Heart right ventricle (tissue), 16 donors: ENCODE data around the gene ANK3. TPM values are rescaled to one million over a fixed set of nuclear protein-coding genes. Genes with fewer than 3 reads are reported as not detected.

Experiments
- ATAC-seq, 8 donors: fragments of 200-7000 bp; cut with Tn5 transposase; one replicate each; pipeline ENCODE4 v1.9.1; 2020; ENCODE audit warnings: mild to moderate bottlenecking in 8 of 8, moderate library complexity in 8 of 8, moderate number of reproducible peaks in 1 of 8
- DNase-seq, 2 donors: peaks; one replicate each; pipeline ENCODE4 v3.0.0-alpha.2; 2020
- H3K27ac ChIP-seq, 10 donors: fragments of 200-600 bp; sonication (generic) in 2 of 10; one replicate each; pipeline versions ENCODE4 v1.5.0 to v1.8.0; 2020 to 2022; ENCODE audit warnings: mild to moderate bottlenecking in 3 of 10
- H3K27me3 ChIP-seq, 7 donors: fragments of 200-600 bp; one replicate each; pipeline ENCODE4 v1.8.0; 2021 to 2022; ENCODE audit warnings: mild to moderate bottlenecking in 2 of 7
- H3K36me3 ChIP-seq, 9 donors: fragments of 200-600 bp; sonication (generic) in 1 of 9; one replicate each; pipeline versions ENCODE4 v1.5.0 to v1.8.0; 2020 to 2022; ENCODE audit warnings: mild to moderate bottlenecking in 2 of 9
- H3K4me1 ChIP-seq, 9 donors: fragments of 200-600 bp; sonication (generic) in 1 of 9; one replicate each; pipeline versions ENCODE4 v1.5.0 to v1.8.0; 2020 to 2022; ENCODE audit warnings: mild to moderate bottlenecking in 4 of 9
- H3K4me3 ChIP-seq, 10 donors: fragments of 200-600 bp; sonication (generic) in 2 of 10; one replicate each; pipeline versions ENCODE4 v1.5.0 to v1.8.0; 2020 to 2022; ENCODE audit warnings: mild to moderate bottlenecking in 7 of 10, moderate library complexity in 2 of 10
- H3K9me3 ChIP-seq, 11 donors: fragments of 200-600 bp in 10 of 11; sonication (generic) in 2 of 11; one replicate each; pipeline versions ENCODE4 v1.5.0 to v1.8.0; 2013 to 2022; ENCODE audit warnings: mild to moderate bottlenecking in 2 of 11, control low read depth in 1 of 11, moderate library complexity in 1 of 11
- CTCF ChIP-seq, 9 donors: fragments of 200-600 bp; sonication (generic) in 2 of 9; IDR thresholded peaks; one replicate each; pipeline versions ENCODE4 v1.5.0 to v1.8.0; 2021 to 2022; ENCODE audit warnings: antibody characterized with exemption in 9 of 9, mild to moderate bottlenecking in 5 of 9, moderate library complexity in 1 of 9
- WGBS, 2 donors: extraction: QIAGEN DNeasy Blood & Tissue Kit; methylation state at CpG; one replicate each; pipeline ENCODE4 v1.1.7; 2013; ENCODE audit warnings: inconsistent platforms in 1 of 2; 5-methylcytosine and 5-hydroxymethylcytosine counted together
- intact Hi-C, 10 donors: fragments of 100-400 bp; cut with DNase I; formaldehyde crosslinking; loops; one replicate each; pipeline versions ENCODE4 v1.11.1 to v1.14.2; 2022
- polyA plus RNA-seq, 2 donors: library from polyadenylated mRNA; stranded (reverse); fragments of 200-250 nt; gene quantifications; one replicate each; pipeline ENCODE4 v1.2.3, GENCODE V29; 2013
- total RNA-seq, 10 donors: library from RNA; stranded (reverse); fragmentation: NEBNext Ultra II Directional in 3 of 10; extraction: Animal tissue kit (Norgen Biotek cat#: 25700) in 3 of 10; gene quantifications; one replicate each; pipeline versions ENCODE4 v1.2.1 to v1.2.4, GENCODE V29; 2021 to 2023
- donor health status: Arrhythmogenic right ventricular cardiomyopathy.
- donor health status: ischemic (EF 13 %, LVEDD 7.1; RV severe dilation, severe dysfunction).
- donor health status: healthy with polysubstance abuse.
- donor health status: DM: no; HTN: yes; CAD: no.
- donor health status: DM: no; HTN: no; CAD: no.
- donor health status: ischemic (EF 25% LVEDD 6.9; RV normal size, moderate dysfunction).
- donor health status: ischemic (EF 25% LVEDD 5.7; RV mildly dilated, moderate dysfunction).
- donor health status: healthy.
- donor health status: DM: yes; HTN: yes; CAD: no.
- donor health status: Ischemic cardiomyopathy.
- donor health status: ischemic (EF 35%, LVEDD 5.7; RV mildly dilated, moderate dysfunction).
- donor health status: nonischemic (EF 11% LVEDD 7.7; RV severe dilation, severe dysfunction).
- donor health status: DM: yes; HTN: yes; CAD: no.
- donor health status: PGD.
- donor health status: ischemic (EF 29% LVEDD 5.4; RV normal size, mild dysfunction).
- donor health status: nonischemic (EF 23%, LVEDD 6.1; RV moderate dilation, normal function).

ANK3 gene
- total and polyA plus RNA-seq, 12 donors = 34.4 to 287 (median 245) TPM

GRCh38 chr10:60135020-60135419 lies 254.7 kb downstream of the ANK3 start:
- 63 to 72% methylated on average over 3 of the region's 3 CpGs for WGBS, 2 donors

DNA sequence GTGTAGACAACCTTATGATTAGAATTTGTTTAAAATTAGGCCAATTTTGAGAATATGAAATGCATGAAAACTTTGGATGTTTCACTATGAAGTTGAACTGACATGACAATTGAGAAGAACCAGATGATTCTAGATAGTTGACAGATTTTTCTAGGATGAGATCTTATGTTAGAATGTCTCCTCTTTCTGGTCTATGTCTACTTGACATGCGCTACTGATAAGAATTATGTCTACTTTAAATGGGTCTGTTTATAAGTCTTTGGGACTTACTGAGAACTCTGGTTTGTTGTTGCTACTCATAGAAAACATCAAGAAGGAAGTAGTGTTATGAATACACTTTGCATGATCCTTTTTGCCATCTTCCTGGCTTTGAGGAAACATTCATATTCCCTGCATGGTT lies 255.1 kb downstream of the ANK3 start:
- DNase-seq (no peak), ATAC-seq (no peak)
- Histone ChIP-seq H3K36me3 (peaks cover 0 to 8% (median 0%) of the 10 kb centered on the region in 9 donors), H3K4me1 (peaks cover 0 to 15% (median 7%) of the 10 kb centered on the region in 9 donors), H3K27me3 (no peaks in the 10 kb centered on the region), H3K27ac (no peak overlapping the region), H3K9me3 (no peaks in the 10 kb centered on the region), H3K4me3 (no peak overlapping the region)
- 53 to 73% methylated on average over 1 of the region's 1 CpG for WGBS, 2 donors
- TF ChIP-seq CTCF (IDR thresholded peaks at IDR 0.05) = no peak
- intact Hi-C loops = no loop called here

More at GRCh38 chr10:60135020-60135419, 254.7 kb downstream of the ANK3 start:
- Histone ChIP-seq H3K4me3 (no peak overlapping the region), H3K27ac (no peak overlapping the region), H3K9me3 (no peaks in the 10 kb centered on the region), H3K4me1 (peaks cover 0 to 16% (median 7%) of the 10 kb centered on the region in 9 donors), H3K36me3 (peaks cover 0 to 8% (median 0%) of the 10 kb centered on the region in 9 donors), H3K27me3 (no peaks in the 10 kb centered on the region)
- ATAC-seq (peak in 1 of 8 donors; percentile 22), DNase-seq (no peak)
- TF ChIP-seq CTCF (IDR thresholded peaks at IDR 0.05) = no peak
- intact Hi-C loops = no loop called here

DNA sequence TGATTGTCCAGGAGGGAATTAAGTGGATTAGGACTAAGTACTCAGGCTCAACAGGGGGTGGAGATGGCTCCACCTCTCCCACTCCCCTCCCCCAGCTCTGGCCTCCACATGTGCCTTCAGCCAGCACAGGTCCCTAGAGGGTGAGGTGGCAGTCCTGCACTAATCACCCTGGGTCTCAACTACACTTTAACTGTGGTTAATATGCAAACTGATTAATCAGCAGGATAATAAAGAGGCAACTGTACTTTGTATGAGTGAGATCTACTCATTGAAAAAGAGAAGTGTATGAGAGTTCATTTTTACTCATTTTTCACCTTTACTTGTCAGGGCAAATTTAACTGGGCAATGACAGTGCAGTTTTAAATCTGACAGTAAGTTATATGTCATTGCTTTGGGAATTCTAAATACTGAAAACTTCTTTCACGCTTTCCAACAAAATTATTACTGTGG lies 259.5 kb downstream of the ANK3 start:
- Histone ChIP-seq H3K36me3 (peaks cover 0 to 21% (median 0%) of the 10 kb centered on the region in 9 donors), H3K27ac (no peak overlapping the region), H3K9me3 (no peaks in the 10 kb centered on the region), H3K27me3 (no peaks in the 10 kb centered on the region), H3K4me1 (peaks cover 0 to 11% (median 4%) of the 10 kb centered on the region in 9 donors), H3K4me3 (no peak overlapping the region)
- intact Hi-C loops = no loop called here
- no peak for TF ChIP-seq CTCF (IDR thresholded peaks at IDR 0.05)
- whole genome bisulfite sequencing, 2 donors = 83 to 89% methylated on average over 1 of the region's 1 CpG
- DNase-seq (no peak), ATAC-seq (peak in 3 of 8 donors; percentile 35 to 66 (median 53))

DNA sequence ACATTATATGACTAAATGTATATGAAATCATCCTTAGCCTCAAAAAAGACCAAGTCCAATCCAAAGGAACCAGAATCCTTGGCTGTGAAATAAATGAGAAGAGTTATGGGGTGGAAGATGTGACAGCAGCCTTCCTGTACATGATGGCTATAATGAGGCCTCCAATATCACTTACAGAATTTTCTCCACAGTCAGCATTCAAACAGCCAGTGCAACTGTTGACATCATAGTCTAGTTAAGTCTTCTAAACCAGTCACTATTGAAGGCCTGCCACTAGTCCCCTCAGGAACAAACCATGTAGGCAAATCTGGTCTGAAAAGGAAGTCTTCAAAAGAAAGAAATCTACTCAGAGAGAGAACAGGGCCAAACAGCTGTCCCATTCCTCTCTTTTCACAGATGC lies 263.8 kb downstream of the ANK3 start:
- intact Hi-C loops = no loop called here
- peaks cover 3 to 32% (median 9%) of the 10 kb centered on the region in 9 donors for H3K4me1 ChIP-seq
- H3K27ac ChIP-seq = no peak overlapping the region
- H3K9me3 ChIP-seq = no peaks in the 10 kb centered on the region
- peaks cover 0 to 15% (median 0%) of the 10 kb centered on the region in 9 donors for H3K36me3 ChIP-seq
- no peak for TF ChIP-seq CTCF (IDR thresholded peaks at IDR 0.05)
- no peak for ATAC-seq
- DNase-seq = no peak
- no peaks in the 10 kb centered on the region for H3K27me3 ChIP-seq
- no peak overlapping the region for H3K4me3 ChIP-seq
